ENCODE data around the gene HPS4.
"Not testable (repeated sequence)": the region's sequence is repeated elsewhere in the genome, so short reads cannot be mapped to it uniquely, and the experiment has no call there.

Gene HPS4

DNA sequence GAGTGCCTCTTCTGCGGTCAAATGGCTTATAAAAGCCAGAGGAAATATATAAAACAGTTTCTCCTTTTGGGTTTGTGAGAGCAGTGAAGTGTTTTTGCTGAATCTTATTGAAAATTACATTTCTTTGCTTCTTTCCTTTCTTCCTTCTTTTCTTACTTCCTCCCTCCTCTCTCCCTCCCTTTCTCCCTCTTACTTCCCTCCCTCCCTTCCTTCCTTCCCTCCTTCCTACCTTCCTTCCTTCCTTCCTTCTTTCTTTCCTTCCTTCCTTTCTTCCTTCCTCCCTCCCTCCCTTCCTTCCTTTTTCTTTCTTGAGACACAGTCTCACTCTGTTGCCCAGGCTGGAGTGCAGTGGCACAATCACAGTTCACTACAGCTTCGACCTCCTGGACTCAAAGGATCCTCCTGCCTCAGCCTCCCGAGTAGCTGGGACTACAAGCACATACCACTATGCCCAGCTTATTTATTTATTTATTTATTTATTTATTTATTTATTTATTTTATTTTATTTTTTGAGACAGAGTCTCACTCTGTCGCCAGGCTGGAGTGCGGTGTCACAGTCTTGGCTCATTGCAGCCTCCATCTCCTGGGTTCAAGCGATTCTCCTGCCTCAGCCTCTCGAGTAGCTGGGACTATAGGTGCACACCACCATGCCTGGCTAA is 74.9 kb downstream of the HPS4 start:
- not testable (repeated sequence) for DNase-seq

DNA sequence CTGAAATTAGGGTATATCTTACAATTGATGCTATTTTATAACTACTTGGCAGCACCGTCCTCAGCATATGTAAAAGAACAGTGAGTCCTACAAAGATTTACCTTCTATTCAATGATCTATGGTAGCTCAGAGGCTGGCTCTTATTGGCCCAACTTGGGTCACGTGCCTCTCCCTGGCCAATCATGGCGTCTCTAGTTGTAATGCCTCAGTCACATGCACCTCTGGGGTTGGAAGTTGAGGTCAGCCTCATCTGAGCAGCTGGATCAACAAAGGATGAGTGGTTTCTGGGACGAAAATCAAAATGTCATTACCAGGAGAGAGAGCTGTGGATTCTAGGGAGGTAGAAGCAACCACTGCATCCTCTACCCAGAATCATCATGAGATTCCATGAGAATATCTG is 77.5 kb downstream of the HPS4 start:
- DNase-seq = peak; percentile 53 to 66

DNA sequence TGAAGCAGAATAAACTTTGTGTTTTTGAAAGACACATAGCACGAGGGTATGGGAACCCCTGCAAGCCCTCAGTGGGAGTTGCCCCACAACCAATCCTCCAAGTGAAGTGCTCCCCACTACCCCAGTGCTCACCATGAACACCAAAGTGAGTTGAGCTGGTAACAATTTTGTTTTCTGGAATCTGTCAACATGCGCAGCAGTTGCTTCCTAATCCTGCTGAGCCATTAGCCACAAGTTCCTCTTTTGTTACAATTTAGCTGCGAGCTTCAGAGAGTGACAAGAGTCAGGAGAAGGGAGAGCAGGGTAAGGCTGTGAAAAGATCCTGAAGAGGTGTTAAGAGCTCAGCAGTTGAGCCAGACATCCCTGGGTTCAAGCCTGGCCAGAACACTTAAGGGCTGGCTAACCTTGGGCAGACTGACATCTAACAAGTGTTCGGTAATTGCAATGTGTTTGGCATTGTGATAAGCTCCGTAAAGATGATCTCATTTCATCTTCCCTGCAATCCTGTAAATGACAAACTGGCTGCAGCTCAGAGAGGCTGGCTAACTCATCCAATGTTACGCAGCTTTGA is 78.6 kb downstream of the HPS4 start:
- DNase-seq = no peak

DNA sequence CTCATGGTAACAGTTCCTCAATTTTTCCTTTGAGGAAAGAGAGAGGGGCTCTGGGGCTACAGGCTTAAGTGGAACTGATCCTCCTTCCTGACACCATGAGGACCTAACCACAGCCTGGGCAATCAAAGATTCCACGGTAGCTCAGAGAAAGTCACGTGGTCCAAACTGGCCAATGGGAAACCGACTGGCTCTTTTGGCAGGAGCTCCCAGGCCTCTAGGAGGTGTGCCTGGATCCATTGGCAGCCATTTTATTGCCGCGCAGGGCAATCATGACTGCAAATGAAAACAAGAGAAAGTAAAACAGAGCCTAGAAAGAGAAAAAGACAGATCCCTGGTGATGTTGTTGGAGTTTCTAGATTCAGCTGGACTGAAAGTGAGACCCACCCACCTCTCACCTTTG is 81.9 kb downstream of the HPS4 start:
- no peak for DNase-seq

Data from NCI-H2081 (cell line).